AG04449 (cell line): ENCODE measurements around the gene CNRIP1.

Experiments
- CTCF ChIA-PET: fragments of 350-600 bp; formaldehyde crosslinking; extraction: SDS; loops from one replicate; lab custom pipeline; 2021; ENCODE audit warnings: antibody characterized with exemption; lab: Yijun Ruan, JAX
- POLR2A ChIA-PET: fragments of 400-600, 350-600 bp; formaldehyde crosslinking; extraction: SDS; loops from one replicate; lab custom pipeline; 2020; ENCODE audit warnings: antibody characterized with exemption, inconsistent platforms; lab: Yijun Ruan, JAX
- DNase-seq: peaks from one replicate; pipeline ENCODE4 v3.0.0-alpha.2; 2010; ENCODE audit warnings: low read depth, low spot score
- H3K4me3 ChIP-seq: 2 replicates; pipeline ENCODE4 v1.5.1; 2011; ENCODE audit warnings: low read depth, mild to moderate bottlenecking, control low read depth, low read length
- TF ChIP-seq, protein P1 (sequence below): IDR thresholded peaks from one replicate; pipeline ENCODE4 v1.5.1; 2011; ENCODE audit warnings: mild to moderate bottlenecking, moderate library complexity, low read length, control low read depth, inconsistent platforms; ENCODE audit not compliant: insufficient read depth; ENCODE audit errors: missing control alignments

The CNRIP1 gene, protein sequence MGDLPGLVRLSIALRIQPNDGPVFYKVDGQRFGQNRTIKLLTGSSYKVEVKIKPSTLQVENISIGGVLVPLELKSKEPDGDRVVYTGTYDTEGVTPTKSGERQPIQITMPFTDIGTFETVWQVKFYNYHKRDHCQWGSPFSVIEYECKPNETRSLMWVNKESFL

DNA sequence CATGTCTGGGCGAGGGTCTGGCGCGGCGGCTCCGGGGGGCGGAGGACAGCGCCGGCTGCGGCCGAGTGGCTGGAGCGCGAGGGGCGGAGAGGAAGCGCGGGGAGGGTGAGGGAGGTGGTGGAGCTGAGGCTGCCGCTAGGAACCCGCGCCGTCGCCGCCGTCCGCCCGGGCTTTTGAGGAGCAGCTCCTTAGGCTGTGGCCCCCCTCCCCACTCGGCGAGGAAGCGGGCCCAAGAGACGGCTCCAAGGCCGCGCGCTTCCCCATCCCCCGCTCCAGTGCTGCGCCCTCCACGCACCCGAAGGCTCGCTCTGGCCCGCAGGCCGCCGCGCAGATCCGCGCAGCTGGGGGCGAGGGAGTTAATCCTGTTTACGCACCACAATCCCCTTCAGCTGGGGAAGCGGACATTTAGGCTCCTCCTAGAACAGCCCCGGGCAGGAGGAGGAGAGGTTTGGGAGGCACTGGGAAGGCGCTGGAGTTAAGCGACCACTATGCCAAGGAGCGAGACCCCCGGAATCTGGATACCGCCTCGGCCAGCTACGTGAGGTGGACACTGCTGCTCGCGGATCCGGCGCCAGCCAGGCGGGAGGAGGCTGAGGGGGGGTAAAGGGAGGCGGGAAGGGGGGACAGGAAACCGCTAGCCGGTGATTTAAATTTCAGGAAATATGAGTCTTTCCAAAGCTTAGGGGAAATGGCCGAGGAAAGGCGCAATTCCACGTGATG is at the start of gene CNRIP1:
Gene CNRIP1 (minus strand): TSS at position 552 of the 720 bp plus-strand sequence. CDS start 549 bp downstream, at position 3.
- DNase-seq: no peak
- peak within 1 kb of the TSS; percentile 81 for H3K4me3 ChIP-seq
- POLR2A ChIA-PET: interaction anchor here (0.7 to 2.0 kb wide), 7 partner anchors 12 to 163 kb away, joined by 3 to 7 read pairs (median 4); partner anchors contain the start of genes APLF and FBXO48
- TF ChIP-seq, protein P1, sequence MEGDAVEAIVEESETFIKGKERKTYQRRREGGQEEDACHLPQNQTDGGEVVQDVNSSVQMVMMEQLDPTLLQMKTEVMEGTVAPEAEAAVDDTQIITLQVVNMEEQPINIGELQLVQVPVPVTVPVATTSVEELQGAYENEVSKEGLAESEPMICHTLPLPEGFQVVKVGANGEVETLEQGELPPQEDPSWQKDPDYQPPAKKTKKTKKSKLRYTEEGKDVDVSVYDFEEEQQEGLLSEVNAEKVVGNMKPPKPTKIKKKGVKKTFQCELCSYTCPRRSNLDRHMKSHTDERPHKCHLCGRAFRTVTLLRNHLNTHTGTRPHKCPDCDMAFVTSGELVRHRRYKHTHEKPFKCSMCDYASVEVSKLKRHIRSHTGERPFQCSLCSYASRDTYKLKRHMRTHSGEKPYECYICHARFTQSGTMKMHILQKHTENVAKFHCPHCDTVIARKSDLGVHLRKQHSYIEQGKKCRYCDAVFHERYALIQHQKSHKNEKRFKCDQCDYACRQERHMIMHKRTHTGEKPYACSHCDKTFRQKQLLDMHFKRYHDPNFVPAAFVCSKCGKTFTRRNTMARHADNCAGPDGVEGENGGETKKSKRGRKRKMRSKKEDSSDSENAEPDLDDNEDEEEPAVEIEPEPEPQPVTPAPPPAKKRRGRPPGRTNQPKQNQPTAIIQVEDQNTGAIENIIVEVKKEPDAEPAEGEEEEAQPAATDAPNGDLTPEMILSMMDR: peak; percentile 6
- CTCF ChIA-PET: interaction anchor here (0.7 to 2.5 kb wide), 9 partner anchors 9 to 197 kb away, joined by 3 to 12 read pairs (median 4); no protein-coding TSS in a partner anchor

DNA sequence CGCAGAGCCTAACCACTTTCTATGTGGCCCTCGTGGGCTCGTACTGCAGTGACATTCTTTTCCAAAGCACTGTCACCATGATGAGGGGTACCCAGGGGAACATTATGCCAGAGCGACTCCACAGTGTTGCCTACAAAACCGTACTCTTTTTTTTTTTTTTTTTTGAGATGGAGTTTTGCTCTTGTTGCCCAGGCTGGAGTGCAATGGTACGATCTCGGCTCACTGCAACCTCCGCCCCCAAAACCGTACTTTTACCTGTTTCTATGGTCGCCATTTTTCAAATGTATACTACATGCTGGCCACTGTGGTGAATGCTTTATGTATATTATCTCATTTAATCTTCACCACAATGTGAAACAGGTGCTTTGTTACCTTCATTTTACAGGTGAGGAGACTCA is 49.6 kb upstream of the CNRIP1 start:
- CTCF ChIA-PET: interaction anchor here (2.0 kb wide), 1 partner anchor 73 kb away, joined by 7 read pairs; no protein-coding TSS in a partner anchor
- no peak for DNase-seq
- POLR2A ChIA-PET: no interaction called here
- H3K4me3 ChIP-seq: no peak overlapping the region
- TF ChIP-seq, protein P1: no peak

DNA sequence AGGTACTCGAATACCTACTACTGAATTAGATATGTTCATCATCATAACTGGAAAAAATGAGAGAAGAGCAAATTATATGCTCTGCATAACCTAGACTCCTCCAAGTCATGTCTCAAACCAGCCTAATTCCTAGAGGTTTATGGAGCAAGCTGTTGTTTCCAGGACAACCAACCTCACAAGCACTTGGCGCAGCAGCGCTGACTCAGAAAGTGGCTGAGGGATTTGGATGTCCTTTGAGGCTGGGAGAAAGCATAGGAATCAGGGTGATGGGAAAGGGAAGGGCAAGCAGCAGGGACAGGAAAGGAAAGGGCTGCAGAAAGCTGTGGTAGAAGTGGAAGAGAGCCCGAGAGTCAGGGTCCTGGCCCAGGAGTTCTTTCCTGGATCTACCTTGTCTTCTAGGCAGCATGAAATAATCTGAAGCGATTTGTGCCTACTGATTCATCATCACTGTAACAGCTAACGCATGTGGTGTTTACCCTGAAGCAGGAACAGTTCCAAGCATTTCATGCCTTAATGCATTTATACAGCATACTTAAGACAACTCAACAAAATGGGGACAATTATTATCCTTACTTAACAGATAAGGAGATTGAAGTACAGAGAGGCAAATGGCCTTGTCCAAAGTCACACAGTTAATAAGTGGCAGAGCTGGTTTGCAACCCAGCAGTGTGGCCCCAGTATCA is 49.0 kb upstream of the CNRIP1 start:
- TF ChIP-seq, protein P1: no peak
- CTCF ChIA-PET: interaction anchor here (2.0 kb wide), 1 partner anchor 73 kb away, joined by 7 read pairs; no protein-coding TSS in a partner anchor
- DNase-seq: peak; percentile 28
- POLR2A ChIA-PET: no interaction called here
- no peak overlapping the region for H3K4me3 ChIP-seq

DNA sequence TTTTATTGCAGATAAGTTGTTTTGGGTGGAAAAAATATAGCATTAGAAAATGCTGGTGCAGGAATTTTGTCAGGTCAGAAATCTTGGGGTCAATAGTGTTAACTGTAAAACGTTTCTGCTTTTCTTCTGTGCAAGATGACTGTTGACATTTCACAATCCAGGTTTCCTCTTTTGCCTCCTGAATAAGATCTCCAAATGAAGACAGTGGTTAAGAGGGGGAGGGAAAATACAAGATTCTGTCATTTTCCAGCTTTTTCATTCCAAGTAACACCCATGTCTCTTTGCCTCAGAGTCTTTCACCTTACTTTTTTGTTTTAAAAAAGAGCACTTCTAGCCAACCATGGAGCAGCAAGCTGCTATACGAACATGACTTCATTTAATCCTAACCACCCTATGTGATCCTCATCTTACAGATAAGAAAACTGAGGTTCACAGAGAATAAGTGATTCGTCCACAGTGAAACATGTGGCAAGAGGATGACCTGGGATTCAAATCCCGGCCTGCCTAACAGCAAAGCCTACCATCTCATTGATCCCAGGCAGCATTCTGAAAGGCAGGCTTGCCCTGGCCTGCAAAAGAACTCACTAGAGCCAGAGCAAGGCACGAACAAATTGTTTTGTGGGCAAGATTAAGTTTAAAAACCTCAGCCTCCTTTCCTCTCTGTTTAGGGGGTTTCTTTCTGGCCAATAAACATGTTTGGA is 48.4 kb upstream of the CNRIP1 start:
- TF ChIP-seq, protein P1: no peak
- ChIA-PET CTCF (interaction anchor here (2.0 kb wide), 1 partner anchor 74 kb away, joined by 7 read pairs; no protein-coding TSS in a partner anchor), POLR2A (no interaction called here)
- H3K4me3 ChIP-seq: no peak overlapping the region
- no peak for DNase-seq

DNA sequence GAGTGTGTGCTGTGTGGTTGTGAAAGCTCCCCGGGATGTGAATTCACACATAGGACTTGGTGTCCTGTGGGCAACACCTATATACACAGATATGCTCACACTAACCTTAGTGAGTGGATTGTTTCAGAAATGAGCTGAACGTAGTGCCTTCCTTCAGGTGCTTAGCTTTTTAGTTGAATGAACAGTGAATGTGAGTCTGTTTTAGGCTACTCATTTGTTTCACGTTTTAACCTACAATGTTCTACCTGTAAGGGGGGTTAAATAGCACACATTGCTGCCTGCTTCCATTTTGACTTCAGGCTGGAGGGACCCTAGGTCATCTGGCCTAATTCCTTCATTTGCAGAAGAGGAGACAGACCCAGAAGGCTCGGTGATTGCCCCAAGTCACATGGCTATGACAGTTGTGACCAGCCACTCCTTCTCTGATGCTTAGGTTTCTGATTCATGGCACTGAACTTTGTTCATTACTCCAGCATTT is 46.4 kb upstream of the CNRIP1 start:
- TF ChIP-seq, protein P1: no peak
- no peak for DNase-seq
- H3K4me3 ChIP-seq: no peak overlapping the region
- CTCF ChIA-PET: interaction anchor here (0.5 to 2.2 kb wide), 3 partner anchors 9 to 82 kb away, joined by 3 to 6 read pairs (median 3); no protein-coding TSS in a partner anchor
- POLR2A ChIA-PET: no interaction called here
